Fibroblast of lung (primary cell): Measurements from ENCODE around the gene IFIT1. TPM values are rescaled to one million over a fixed set of nuclear protein-coding genes. Genes with fewer than 3 reads are reported as not detected.

ENCODE experiments used
- DNase-seq, 2 donors: peaks; one replicate each; pipeline versions ENCODE4 v3.0.0 to v3.0.0-alpha.2; 2010; ENCODE audit warnings: low read depth in 2 of 2
- H2AFZ ChIP-seq: 2 replicates; pipeline ENCODE4 v1.5.1; 2012; ENCODE audit warnings: low read length, control low read depth, inconsistent platforms
- H3K27ac ChIP-seq: 2 replicates; pipeline ENCODE4 v1.5.1; 2011; ENCODE audit warnings: low read length, control low read depth; ENCODE audit not compliant: insufficient read depth
- H3K27me3 ChIP-seq: 2 replicates; pipeline ENCODE4 v1.5.1; 2011; ENCODE audit warnings: mild to moderate bottlenecking, low read length; ENCODE audit not compliant: control insufficient read depth, insufficient read depth
- H3K36me3 ChIP-seq: 2 replicates; pipeline ENCODE4 v1.5.1; 2011; ENCODE audit warnings: low read length; ENCODE audit not compliant: control insufficient read depth, insufficient read depth
- H3K4me1 ChIP-seq: 2 replicates; pipeline ENCODE4 v1.5.1; 2011; ENCODE audit warnings: low read length; ENCODE audit not compliant: control insufficient read depth, insufficient read depth; ENCODE audit errors: extremely low read depth
- H3K4me2 ChIP-seq: 2 replicates; pipeline ENCODE4 v1.5.1; 2011; ENCODE audit warnings: low read length, control low read depth; ENCODE audit not compliant: insufficient read depth; ENCODE audit errors: extremely low read depth
- H3K4me3 ChIP-seq, 4 experiments: fragments of 200-600 bp in 1 of 4; sonication (generic) in 1 of 4; replicated peaks in 1 of 4; 2 replicates each; pipeline ENCODE4 v1.5.1; 2011 to 2016; ENCODE audit warnings: low read length in 4 of 4, low read depth in 3 of 4, mild to moderate bottlenecking in 3 of 4, control low read depth in 2 of 4, inconsistent platforms in 1 of 4, mixed read lengths in 1 of 4; ENCODE audit not compliant: insufficient read depth in 1 of 4; ENCODE audit errors: control extremely low read depth in 1 of 4
- H3K79me2 ChIP-seq: 2 replicates; pipeline ENCODE4 v1.5.1; 2012; ENCODE audit warnings: mild to moderate bottlenecking, low read length, inconsistent platforms; ENCODE audit not compliant: control insufficient read depth, insufficient read depth
- H3K9ac ChIP-seq: 2 replicates; pipeline ENCODE4 v1.5.1; 2011; ENCODE audit warnings: mild to moderate bottlenecking, low read length, control low read depth; ENCODE audit not compliant: insufficient read depth
- H3K9me3 ChIP-seq: 2 replicates; pipeline ENCODE4 v1.5.1; 2012; ENCODE audit warnings: low read depth, low read length; ENCODE audit not compliant: control insufficient read depth, insufficient read depth
- H4K20me1 ChIP-seq: 2 replicates; pipeline ENCODE4 v1.5.1; 2011; ENCODE audit warnings: low read length; ENCODE audit not compliant: control insufficient read depth, insufficient read depth; ENCODE audit errors: extremely low read depth
- CTCF ChIP-seq, 2 donors: IDR thresholded peaks in 1 of 2; conservative IDR thresholded peaks in 1 of 2; 1 replicate in 1 of 2; 2 replicates in 1 of 2; pipeline ENCODE4 v1.5.1; 2011 to 2012; ENCODE audit warnings: low read length in 2 of 2, control low read depth in 1 of 2, inconsistent platforms in 1 of 2, low read depth in 1 of 2, mild to moderate bottlenecking in 1 of 2
- EZH2 ChIP-seq: IDR thresholded peaks from 2 replicates; pipeline ENCODE4 v1.5.1; 2012; ENCODE audit warnings: low read length, control low read depth, mild to moderate bottlenecking; ENCODE audit errors: missing control alignments
- polyA minus RNA-seq: library from RNA; depleted of rRNA, polyadenylated mRNA; stranded (reverse); fragments of >200 nt; gene quantifications from 2 replicates; pipeline ENCODE4 v1.2.3, GENCODE V29; 2011; ENCODE audit warnings: low replicate concordance
- polyA plus RNA-seq, 2 donors: library from polyadenylated mRNA; depleted of rRNA in 1 of 2; stranded (reverse) in 1 of 2; unstranded in 1 of 2; fragments of >200 nt; gene quantifications; 2 replicates each; pipeline ENCODE4 v1.2.1, GENCODE V29; 2011 to 2012; ENCODE audit warnings: missing spikeins in 1 of 2
- total RNA-seq: library from RNA; depleted of rRNA; stranded (reverse); fragments of >200 nt; gene quantifications from 2 replicates; pipeline ENCODE4 v1.2.1, GENCODE V29; 2014

Gene IFIT1, protein sequence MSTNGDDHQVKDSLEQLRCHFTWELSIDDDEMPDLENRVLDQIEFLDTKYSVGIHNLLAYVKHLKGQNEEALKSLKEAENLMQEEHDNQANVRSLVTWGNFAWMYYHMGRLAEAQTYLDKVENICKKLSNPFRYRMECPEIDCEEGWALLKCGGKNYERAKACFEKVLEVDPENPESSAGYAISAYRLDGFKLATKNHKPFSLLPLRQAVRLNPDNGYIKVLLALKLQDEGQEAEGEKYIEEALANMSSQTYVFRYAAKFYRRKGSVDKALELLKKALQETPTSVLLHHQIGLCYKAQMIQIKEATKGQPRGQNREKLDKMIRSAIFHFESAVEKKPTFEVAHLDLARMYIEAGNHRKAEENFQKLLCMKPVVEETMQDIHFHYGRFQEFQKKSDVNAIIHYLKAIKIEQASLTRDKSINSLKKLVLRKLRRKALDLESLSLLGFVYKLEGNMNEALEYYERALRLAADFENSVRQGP
- total RNA-seq (21.8 and 25.8 TPM in 2 replicates), polyA plus RNA-seq (12.8 and 71.4 TPM in 2 replicates), polyA minus RNA-seq (2.6 and 2.9 TPM in 2 replicates)
- polyA plus RNA-seq (2012): 10.2 and 43.5 TPM in 2 replicates

DNA sequence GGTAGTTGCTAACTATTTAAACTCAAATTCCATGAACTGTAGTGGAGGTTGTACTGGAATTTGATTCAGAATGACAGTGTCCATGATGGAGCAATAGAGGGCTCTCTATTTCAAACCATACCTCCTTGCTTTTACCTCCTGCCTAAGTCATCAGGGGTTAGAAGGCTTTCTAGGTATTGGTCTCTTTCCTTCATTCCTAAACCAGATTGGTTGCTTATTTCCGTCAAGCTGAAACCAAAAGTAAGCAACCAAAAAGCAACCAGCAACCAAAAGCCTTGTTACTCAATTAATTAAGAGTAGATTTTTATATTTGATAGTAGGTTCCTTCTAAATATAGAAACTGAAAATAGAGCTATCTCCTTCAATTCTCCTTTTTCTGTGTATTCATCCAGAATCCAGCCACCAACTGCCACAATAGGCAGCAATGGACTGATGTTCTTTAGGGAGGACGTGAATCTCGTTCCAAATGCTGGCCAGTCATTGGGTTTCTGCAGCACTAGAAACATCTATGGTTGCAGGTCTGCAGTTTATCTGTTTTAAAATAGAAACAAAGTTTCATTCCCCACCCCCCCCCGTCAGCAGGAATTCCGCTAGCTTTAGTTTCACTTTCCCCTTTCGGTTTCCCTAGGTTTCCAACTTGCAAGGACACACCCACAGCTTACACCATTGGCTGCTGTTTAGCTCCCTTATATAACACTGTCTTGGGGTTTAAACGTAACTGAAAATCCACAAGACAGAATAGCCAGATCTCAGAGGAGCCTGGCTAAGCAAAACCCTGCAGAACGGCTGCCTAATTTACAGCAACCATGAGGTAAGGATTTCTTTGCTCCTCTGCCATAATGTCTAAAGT lies at the start of gene IFIT1:
IFIT1 (plus strand) TSS at position 717 of the 850 bp plus-strand sequence; CDS start at position 807, 90 bp downstream.
- TF ChIP-seq EZH2 (no peak), CTCF (conservative IDR thresholded peaks at IDR 0.05 in 1 of 2, IDR thresholded peaks at IDR 0.05 in 1 of 2; ENCODE audit: low read depth in 1 of 2, low read length in 2 of 2) (no peak)
- H3K27me3 ChIP-seq: no peaks in the 10 kb centered on the region
- H3K36me3 ChIP-seq: no peaks in the 10 kb centered on the region

DNA sequence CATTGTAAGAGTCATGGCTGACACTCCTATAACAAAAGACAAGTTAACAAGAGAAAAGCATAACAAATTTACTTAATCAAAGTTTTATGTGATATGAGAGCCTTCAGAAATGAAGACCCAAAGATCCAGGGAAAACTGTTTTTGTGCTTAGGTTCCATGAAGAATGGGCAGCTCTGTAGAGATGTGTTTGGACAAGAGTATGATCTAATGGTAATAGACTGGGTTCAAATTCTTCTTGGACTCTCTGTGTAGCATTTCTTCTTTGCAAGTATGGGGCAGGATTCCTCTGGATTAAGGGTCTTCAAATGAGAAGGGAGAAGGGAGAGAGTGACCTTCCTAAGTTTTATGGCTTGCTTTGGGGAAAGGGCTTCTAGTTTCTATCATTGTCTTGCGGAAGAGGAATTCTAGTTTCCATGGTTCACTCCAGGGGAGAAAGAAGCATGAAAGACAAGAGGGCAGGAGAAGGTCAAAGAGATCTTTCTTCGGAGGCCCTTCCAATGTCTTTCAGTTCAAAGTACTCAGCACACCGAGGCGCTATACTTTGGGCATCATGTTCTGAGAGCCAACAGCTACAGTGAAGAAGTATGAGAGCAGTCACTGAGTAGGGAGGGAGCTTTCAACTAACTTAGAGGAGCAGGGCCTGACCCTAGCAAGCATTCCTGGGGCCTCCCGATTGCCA lies 49.2 kb upstream of the IFIT1 start:
- no peak overlapping the region for H3K27ac ChIP-seq

More for the DNA sequence above, at the start of gene IFIT1:
- Histone ChIP-seq H3K9ac (no peak within 1 kb of the TSS), H3K79me2 (peaks cover 6% of the 10 kb centered on the region), H2AFZ (peak within 1 kb of the TSS; percentile 92), H3K4me3 (peak within 1 kb of the TSS; percentile 57 to 89 (median 66)), H3K9me3 (no peaks in the 10 kb centered on the region), H3K4me2 (peak within 1 kb of the TSS; percentile 90), H4K20me1 (no peaks in the 10 kb centered on the region), H3K27ac (peak within 1 kb of the TSS; percentile 41), H3K4me1 (peaks cover 4% of the 10 kb centered on the region)
- peak; percentile 96 for DNase-seq

More for the DNA sequence above, 49.2 kb upstream of the IFIT1 start:
- Histone ChIP-seq H3K27me3 (no peaks in the 10 kb centered on the region), H3K9ac (no peak overlapping the region), H3K36me3 (peaks cover 2% of the 10 kb centered on the region), H3K9me3 (no peaks in the 10 kb centered on the region), H3K79me2 (no peaks in the 10 kb centered on the region), H2AFZ (no peak overlapping the region), H3K4me3 (no peak overlapping the region), H3K4me2 (no peak overlapping the region), H4K20me1 (no peaks in the 10 kb centered on the region), H3K4me1 (peaks cover 3% of the 10 kb centered on the region)
- DNase-seq: no peak
- TF ChIP-seq CTCF (conservative IDR thresholded peaks at IDR 0.05 in 1 of 2, IDR thresholded peaks at IDR 0.05 in 1 of 2; ENCODE audit: low read depth in 1 of 2, low read length in 2 of 2) (no peak), EZH2 (no peak)
